IgD-negative memory B cell (primary cell): ENCODE results near the gene C17orf113. TPM values are rescaled to one million over a fixed set of nuclear protein-coding genes. Genes with fewer than 3 reads are reported as not detected.

Experiments used
- H3K27ac Mint-ChIP-seq, 3 donors: one replicate each; pipeline ENCODE4 v1.8.0; 2020 to 2022; ENCODE audit warnings: mild to moderate bottlenecking in 3 of 3, mixed read lengths in 3 of 3, moderate library complexity in 1 of 3
- H3K27me3 Mint-ChIP-seq: one replicate; pipeline ENCODE4 v1.8.0; 2021; ENCODE audit warnings: mixed read lengths
- H3K36me3 Mint-ChIP-seq: one replicate; pipeline ENCODE4 v1.8.0; 2020; ENCODE audit warnings: mild to moderate bottlenecking, mixed read lengths
- H3K4me1 Mint-ChIP-seq, 3 donors: one replicate each; pipeline ENCODE4 v1.8.0; 2020 to 2022; ENCODE audit warnings: mixed read lengths in 3 of 3, mild to moderate bottlenecking in 1 of 3
- H3K4me3 Mint-ChIP-seq, 4 donors: one replicate each; pipeline ENCODE4 v1.8.0; 2020 to 2022; ENCODE audit warnings: mild to moderate bottlenecking in 4 of 4, mixed read lengths in 4 of 4, moderate library complexity in 3 of 4
- H3K9me3 Mint-ChIP-seq, 3 donors: one replicate each; pipeline ENCODE4 v1.8.0; 2020 to 2021; ENCODE audit warnings: mixed read lengths in 3 of 3, mild to moderate bottlenecking in 1 of 3
- polyA plus RNA-seq: library from polyadenylated mRNA; unstranded; fragments of 300-500 nt; fragmentation: Illumina TruSeq; gene quantifications from one replicate; pipeline ENCODE4 v1.2.3, GENCODE V29; 2021

The C17orf113 gene
- polyA plus RNA-seq, 1 donor from 2014 or later, result 0.48 TPM

GRCh38 chr17:42078396-42079043 is 28.1 kb upstream of the C17orf113 start:
- peak overlapping the region in 1 of 4 donors; percentile 43 for H3K4me3 Mint-ChIP-seq
- H3K9me3 Mint-ChIP-seq, result no peaks in the 10 kb centered on the region
- H3K27me3 Mint-ChIP-seq, result no peaks in the 10 kb centered on the region
- peaks cover 2% of the 10 kb centered on the region for H3K36me3 Mint-ChIP-seq
- no peak overlapping the region for H3K27ac Mint-ChIP-seq
- peaks cover 0 to 4% (median 0%) of the 10 kb centered on the region in 3 donors for H3K4me1 Mint-ChIP-seq

GRCh38 chr17:42077755-42078154 is 27.4 kb upstream of the C17orf113 start:
- Mint-ChIP-seq H3K4me1 (peaks cover 0 to 4% (median 1%) of the 10 kb centered on the region in 3 donors), H3K27me3 (peaks cover 3% of the 10 kb centered on the region), H3K36me3 (peaks cover 2% of the 10 kb centered on the region), H3K9me3 (no peaks in the 10 kb centered on the region), H3K27ac (no peak overlapping the region), H3K4me3 (no peak overlapping the region)

GRCh38 chr17:42076797-42077559 is 26.6 kb upstream of the C17orf113 start:
- Mint-ChIP-seq H3K4me1 (peaks cover under 1 to 4% (median 3%) of the 10 kb centered on the region in 3 donors), H3K4me3 (no peak overlapping the region), H3K36me3 (peaks cover 2% of the 10 kb centered on the region), H3K27me3 (peaks cover 6% of the 10 kb centered on the region), H3K9me3 (no peaks in the 10 kb centered on the region), H3K27ac (no peak overlapping the region)

- Mint-ChIP-seq H3K27me3 (peaks cover 12% of the 10 kb centered on the region), H3K27ac (no peak overlapping the region), H3K36me3 (peaks cover 2% of the 10 kb centered on the region), H3K4me1 (peaks cover 3 to 5% (median 4%) of the 10 kb centered on the region in 3 donors), H3K9me3 (no peaks in the 10 kb centered on the region), H3K4me3 (no peak overlapping the region)
Measured at GRCh38 chr17:42075789-42076188, 25.4 kb upstream of the C17orf113 start.

- H3K36me3 Mint-ChIP-seq, result peaks cover 2% of the 10 kb centered on the region
- H3K27me3 Mint-ChIP-seq, result peaks cover 12% of the 10 kb centered on the region
- H3K4me3 Mint-ChIP-seq, result peak overlapping the region in 3 of 4 donors; percentile 30 to 90 (median 88)
- peaks cover 3 to 5% (median 4%) of the 10 kb centered on the region in 3 donors for H3K4me1 Mint-ChIP-seq
- no peaks in the 10 kb centered on the region for H3K9me3 Mint-ChIP-seq
- no peak overlapping the region for H3K27ac Mint-ChIP-seq
Measured at GRCh38 chr17:42072323-42073187, 22.2 kb upstream of the C17orf113 start.

- H3K4me3 Mint-ChIP-seq, result peak overlapping the region in 3 of 4 donors; percentile 30 to 90 (median 82)
- H3K36me3 Mint-ChIP-seq, result peaks cover 2% of the 10 kb centered on the region
- no peaks in the 10 kb centered on the region for H3K9me3 Mint-ChIP-seq
- peaks cover 12% of the 10 kb centered on the region for H3K27me3 Mint-ChIP-seq
- H3K27ac Mint-ChIP-seq, result no peak overlapping the region
- peaks cover 3 to 5% (median 4%) of the 10 kb centered on the region in 3 donors for H3K4me1 Mint-ChIP-seq
Measured at GRCh38 chr17:42071810-42072209, 21.4 kb upstream of the C17orf113 start.

- Mint-ChIP-seq H3K27ac (no peak overlapping the region), H3K36me3 (peaks cover under 1% of the 10 kb centered on the region), H3K4me3 (no peak overlapping the region), H3K4me1 (peaks cover 5 to 8% (median 7%) of the 10 kb centered on the region in 3 donors), H3K27me3 (peaks cover 14% of the 10 kb centered on the region), H3K9me3 (no peaks in the 10 kb centered on the region)
Measured at GRCh38 chr17:42068979-42069378, 18.6 kb upstream of the C17orf113 start.

GRCh38 chr17:42067371-42068091 is 17.1 kb upstream of the C17orf113 start:
- peaks cover 11% of the 10 kb centered on the region for H3K27me3 Mint-ChIP-seq
- H3K36me3 Mint-ChIP-seq, result no peaks in the 10 kb centered on the region
- peak overlapping the region in 1 of 3 donors; percentile 16 for H3K27ac Mint-ChIP-seq
- H3K4me3 Mint-ChIP-seq, result no peak overlapping the region
- no peaks in the 10 kb centered on the region for H3K9me3 Mint-ChIP-seq
- H3K4me1 Mint-ChIP-seq, result peaks cover 10 to 13% (median 12%) of the 10 kb centered on the region in 3 donors

- Mint-ChIP-seq H3K4me1 (peaks cover 8 to 10% (median 10%) of the 10 kb centered on the region in 3 donors), H3K4me3 (no peak overlapping the region)
Measured at GRCh38 chr17:42065201-42065600, 14.8 kb upstream of the C17orf113 start.

GRCh38 chr17:42062681-42063080 is 12.3 kb upstream of the C17orf113 start:
- H3K27ac Mint-ChIP-seq, result peak overlapping the region in 1 of 3 donors; percentile 86
- no peaks in the 10 kb centered on the region for H3K36me3 Mint-ChIP-seq
- peaks cover 2% of the 10 kb centered on the region for H3K27me3 Mint-ChIP-seq
- H3K4me1 Mint-ChIP-seq, result peaks cover 8 to 10% (median 10%) of the 10 kb centered on the region in 3 donors
- H3K4me3 Mint-ChIP-seq, result peak overlapping the region in 1 of 4 donors; percentile 17
- no peaks in the 10 kb centered on the region for H3K9me3 Mint-ChIP-seq

More at GRCh38 chr17:42065201-42065600, 14.8 kb upstream of the C17orf113 start:
- Mint-ChIP-seq H3K36me3 (no peaks in the 10 kb centered on the region), H3K9me3 (no peaks in the 10 kb centered on the region), H3K27me3 (peaks cover 2% of the 10 kb centered on the region), H3K27ac (peak overlapping the region in 1 of 3 donors; percentile 63)

- Mint-ChIP-seq H3K27ac (peak overlapping the region in 1 of 3 donors; percentile 83), H3K36me3 (no peaks in the 10 kb centered on the region), H3K4me1 (peaks cover 8 to 10% (median 10%) of the 10 kb centered on the region in 3 donors), H3K27me3 (peaks cover 2% of the 10 kb centered on the region), H3K4me3 (peak overlapping the region in 1 of 4 donors; percentile 17), H3K9me3 (no peaks in the 10 kb centered on the region)
Measured at GRCh38 chr17:42061646-42062487, 11.5 kb upstream of the C17orf113 start.

GRCh38 chr17:42060231-42060630 is 9.8 kb upstream of the C17orf113 start:
- no peaks in the 10 kb centered on the region for H3K36me3 Mint-ChIP-seq
- H3K27ac Mint-ChIP-seq, result no peak overlapping the region
- H3K9me3 Mint-ChIP-seq, result no peaks in the 10 kb centered on the region
- H3K4me3 Mint-ChIP-seq, result no peak overlapping the region
- H3K4me1 Mint-ChIP-seq, result peaks cover 8 to 10% (median 10%) of the 10 kb centered on the region in 3 donors
- H3K27me3 Mint-ChIP-seq, result peaks cover 2% of the 10 kb centered on the region

GRCh38 chr17:42059815-42060214 is 9.4 kb upstream of the C17orf113 start:
- Mint-ChIP-seq H3K27ac (no peak overlapping the region), H3K9me3 (no peaks in the 10 kb centered on the region), H3K36me3 (no peaks in the 10 kb centered on the region), H3K27me3 (peaks cover 2% of the 10 kb centered on the region), H3K4me1 (peaks cover 8 to 10% (median 9%) of the 10 kb centered on the region in 3 donors), H3K4me3 (no peak overlapping the region)
